ENCODE data around the gene SLC30A1.

DNA sequence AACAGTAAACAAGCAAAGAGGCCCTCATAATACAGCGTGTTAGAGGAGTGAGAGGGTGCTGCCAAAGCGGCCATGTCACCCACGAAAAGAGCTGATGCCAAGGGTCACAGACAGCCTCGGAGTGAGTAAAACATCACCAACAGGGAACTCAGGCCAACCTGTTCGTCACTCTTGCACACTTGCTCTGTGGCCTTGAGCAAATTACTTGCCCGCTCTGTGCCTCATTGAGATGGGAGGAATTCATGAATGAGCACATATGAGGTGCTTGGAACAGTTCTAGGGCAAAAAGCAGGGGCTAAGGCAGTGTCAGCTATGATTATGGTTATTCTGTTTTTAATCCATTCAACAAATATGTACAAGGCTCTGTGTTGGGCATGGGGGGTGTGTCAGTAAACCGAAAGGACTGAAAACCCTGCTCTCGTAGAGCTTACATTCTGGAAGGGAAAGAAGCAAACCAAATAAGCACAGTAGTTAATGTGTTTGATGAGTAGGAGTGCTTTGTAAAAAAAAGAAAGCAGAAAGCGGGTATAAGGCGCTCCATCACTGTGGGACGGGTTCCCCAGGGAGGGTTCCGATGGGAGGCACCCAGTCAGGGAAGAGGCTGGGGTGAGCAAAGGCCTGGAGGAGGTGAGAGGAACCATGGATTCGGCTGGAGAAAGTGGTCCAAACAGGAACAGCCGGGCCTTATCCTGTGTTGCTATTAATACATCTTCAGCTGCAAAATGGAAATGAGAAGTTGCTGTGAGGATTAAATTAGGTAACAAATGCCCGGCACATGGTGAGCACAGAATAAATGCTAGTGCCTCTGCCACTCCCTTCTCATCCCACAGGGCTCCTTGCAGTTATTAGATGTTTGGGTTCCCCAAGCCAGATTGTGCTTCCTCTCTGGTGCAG lies 47.5 kb downstream of the SLC30A1 start:
- no peak for TF ChIP-seq POLR2A (IDR thresholded peaks at IDR 0.05)
- TF ChIP-seq, protein P1, sequence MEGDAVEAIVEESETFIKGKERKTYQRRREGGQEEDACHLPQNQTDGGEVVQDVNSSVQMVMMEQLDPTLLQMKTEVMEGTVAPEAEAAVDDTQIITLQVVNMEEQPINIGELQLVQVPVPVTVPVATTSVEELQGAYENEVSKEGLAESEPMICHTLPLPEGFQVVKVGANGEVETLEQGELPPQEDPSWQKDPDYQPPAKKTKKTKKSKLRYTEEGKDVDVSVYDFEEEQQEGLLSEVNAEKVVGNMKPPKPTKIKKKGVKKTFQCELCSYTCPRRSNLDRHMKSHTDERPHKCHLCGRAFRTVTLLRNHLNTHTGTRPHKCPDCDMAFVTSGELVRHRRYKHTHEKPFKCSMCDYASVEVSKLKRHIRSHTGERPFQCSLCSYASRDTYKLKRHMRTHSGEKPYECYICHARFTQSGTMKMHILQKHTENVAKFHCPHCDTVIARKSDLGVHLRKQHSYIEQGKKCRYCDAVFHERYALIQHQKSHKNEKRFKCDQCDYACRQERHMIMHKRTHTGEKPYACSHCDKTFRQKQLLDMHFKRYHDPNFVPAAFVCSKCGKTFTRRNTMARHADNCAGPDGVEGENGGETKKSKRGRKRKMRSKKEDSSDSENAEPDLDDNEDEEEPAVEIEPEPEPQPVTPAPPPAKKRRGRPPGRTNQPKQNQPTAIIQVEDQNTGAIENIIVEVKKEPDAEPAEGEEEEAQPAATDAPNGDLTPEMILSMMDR (IDR thresholded peaks at IDR 0.05), result no peak
- TF ChIP-seq EP300 (IDR thresholded peaks at IDR 0.05), result no peak

Data from ovary (tissue), 3 donors.